Tibial nerve (tissue), 4 donors: ENCODE data around the gene TUBGCP2. TPM values are rescaled to one million over a fixed set of nuclear protein-coding genes. Genes with fewer than 3 reads are reported as not detected.

Source experiments
- DNase-seq, 2 donors: peaks; one replicate each; pipeline ENCODE4 v3.0.0-alpha.2; 2019; ENCODE audit warnings: low spot score in 2 of 2
- H3K27ac ChIP-seq, 4 donors: fragments of 200-600 bp; sonication (generic) in 3 of 4; one replicate each; pipeline ENCODE4 v1.5.1; 2017 to 2019; ENCODE audit warnings: mild to moderate bottlenecking in 1 of 4
- H3K27me3 ChIP-seq, 2 donors: fragments of 200-600 bp; sonication (generic) in 1 of 2; one replicate each; pipeline versions ENCODE4 v1.5.1 to v1.6.0; 2017 to 2019
- H3K36me3 ChIP-seq, 3 donors: fragments of 200-600 bp; sonication (generic); one replicate each; pipeline ENCODE4 v1.5.1; 2018 to 2019
- H3K4me1 ChIP-seq, 4 donors: fragments of 200-600 bp; sonication (generic) in 3 of 4; one replicate each; pipeline ENCODE4 v1.5.1; 2017 to 2019
- H3K4me3 ChIP-seq, 4 donors: fragments of 200-600 bp; sonication (generic) in 3 of 4; one replicate each; pipeline ENCODE4 v1.5.1; 2017 to 2019; ENCODE audit warnings: mild to moderate bottlenecking in 1 of 4, moderate library complexity in 1 of 4
- H3K9me3 ChIP-seq, 4 donors: fragments of 200-600 bp; sonication (generic) in 3 of 4; one replicate each; pipeline ENCODE4 v1.5.1; 2017 to 2019
- CTCF ChIP-seq, 5 experiments: fragments of 200-600 bp in 3 of 5; fragments of 450-650 bp in 2 of 5; sonication (generic) in 3 of 5; IDR thresholded peaks; one replicate each; pipeline ENCODE4 v1.5.1; 2016 to 2019; ENCODE audit warnings: antibody characterized with exemption in 5 of 5, mild to moderate bottlenecking in 3 of 5, moderate library complexity in 2 of 5
- EP300 ChIP-seq, 2 donors: sonication (generic); formaldehyde crosslinking; IDR thresholded peaks; one replicate each; pipeline ENCODE4 v1.6.1; 2017; ENCODE audit warnings: antibody characterized with exemption in 2 of 2, mild to moderate bottlenecking in 1 of 2
- POLR2A ChIP-seq, 2 donors: fragments of 450-650 bp; IDR thresholded peaks; one replicate each; pipeline ENCODE4 v1.6.1; 2017; ENCODE audit warnings: antibody characterized with exemption in 2 of 2, mild to moderate bottlenecking in 2 of 2, moderate library complexity in 2 of 2
- WGBS, 2 donors: methylation state at CpG; one replicate each; pipeline ENCODE4 v1.1.5; 2018; 5-methylcytosine and 5-hydroxymethylcytosine counted together
- total RNA-seq, 4 donors: library from RNA; depleted of rRNA; stranded (reverse); fragments of >200 nt; gene quantifications; one replicate each; pipeline ENCODE4 v1.1.0, GENCODE V29; 2016

TUBGCP2 gene
- total RNA-seq, 4 donors from 2014 or later: 35.8 to 73.5 (median 45.7) TPM

DNA sequence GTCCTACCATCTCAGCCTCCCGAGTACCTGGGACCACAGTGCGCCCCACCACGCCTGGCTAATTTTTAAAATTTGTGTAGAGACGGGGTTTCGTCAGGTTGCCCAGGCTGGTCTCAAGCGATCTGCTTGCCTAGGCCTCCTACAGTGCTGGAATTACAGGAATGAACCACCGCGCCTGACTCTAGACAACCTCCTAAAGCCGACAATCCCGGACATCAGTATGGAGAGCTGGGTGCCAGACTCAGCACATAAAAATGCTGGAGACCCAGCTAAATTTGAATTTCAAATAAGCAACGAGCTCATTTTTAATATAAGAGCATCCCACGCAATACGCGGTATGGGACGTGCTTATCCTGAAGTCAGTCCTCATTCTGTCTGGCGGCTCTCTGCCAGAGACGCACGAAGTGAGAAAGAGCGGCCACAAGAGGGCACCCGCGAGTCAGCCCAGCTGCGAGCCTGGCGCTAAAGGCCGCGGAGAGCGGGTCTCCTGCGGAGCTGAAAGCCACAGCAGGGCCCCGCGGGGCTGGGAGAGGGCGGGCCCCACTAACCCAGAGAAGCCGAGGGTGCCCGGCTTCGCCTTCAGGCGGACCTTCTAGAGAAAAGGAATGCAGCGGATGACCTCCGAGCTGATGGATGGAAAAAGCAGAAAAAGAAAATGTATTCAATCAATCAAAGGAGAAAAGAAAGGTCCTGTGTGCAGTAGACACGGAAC, 21.0 kb upstream of the TUBGCP2 start:
- H3K27me3 ChIP-seq: peaks cover 0 to 80% of the 10 kb centered on the region in 2 donors
- TF ChIP-seq POLR2A (IDR thresholded peaks at IDR 0.05) (no peak), CTCF (IDR thresholded peaks at IDR 0.05) (peak; percentile 87 to 97 (median 92)), EP300 (IDR thresholded peaks at IDR 0.05) (no peak)
- peak; percentile 68 to 77 for DNase-seq

DNA sequence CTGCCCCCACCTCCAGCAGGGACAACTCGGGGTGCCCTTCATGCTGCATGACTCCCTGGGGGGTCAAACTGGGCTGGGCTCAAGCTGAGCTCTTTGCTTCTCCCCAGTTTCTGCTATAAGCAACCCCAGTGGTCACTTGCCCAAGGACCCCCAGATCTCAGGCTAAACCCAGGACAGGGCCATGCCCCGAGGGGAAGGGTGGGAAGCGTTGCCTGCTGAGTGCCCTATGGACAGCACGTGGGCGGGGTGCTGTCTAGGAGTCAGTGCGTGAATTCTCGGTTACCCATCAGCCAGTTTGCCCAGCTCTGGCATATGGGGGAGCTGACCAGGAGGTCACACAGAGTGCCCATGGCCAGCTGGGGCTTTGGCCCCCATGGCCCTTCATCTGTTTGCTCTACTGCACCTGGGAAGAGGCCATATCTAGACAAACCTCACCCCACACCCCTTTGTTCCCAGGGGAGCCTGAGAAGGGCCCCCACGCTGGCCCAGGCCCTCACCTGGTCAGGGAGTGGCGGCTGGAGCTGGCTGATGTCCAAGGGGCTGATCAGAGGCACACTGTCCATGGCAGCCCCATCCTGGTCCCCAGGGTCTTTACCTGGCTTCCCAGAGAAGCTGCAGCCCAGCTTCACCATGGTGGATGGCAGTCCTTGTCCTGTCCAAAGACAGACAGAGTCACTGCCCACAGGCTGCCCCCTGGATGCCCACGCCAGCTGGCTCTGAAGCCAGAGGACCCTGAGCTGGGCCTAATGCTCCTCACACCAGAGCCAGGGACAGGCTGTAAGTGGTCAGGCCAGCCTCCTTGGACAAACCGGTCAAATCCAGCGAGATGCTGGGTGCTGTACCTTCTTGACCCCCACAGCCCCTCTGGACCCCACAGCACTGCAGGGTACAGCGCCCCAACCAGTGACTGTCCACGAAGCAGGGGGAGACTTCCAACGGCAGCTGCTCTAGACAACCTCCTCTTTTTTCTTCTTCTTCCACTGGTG, 20.0 kb upstream of the TUBGCP2 start:
- no peak overlapping the region for H3K27ac ChIP-seq
- 76 to 81% methylated on average over 12 to 13 of the region's 15 CpGs for WGBS, 2 donors
- peaks cover 0 to 85% of the 10 kb centered on the region in 2 donors for H3K27me3 ChIP-seq
- H3K9me3 ChIP-seq: no peaks in the 10 kb centered on the region
- H3K36me3 ChIP-seq: no peaks in the 10 kb centered on the region
- DNase-seq: no peak
- H3K4me1 ChIP-seq: peaks cover 0 to 39% (median 17%) of the 10 kb centered on the region in 4 donors
- TF ChIP-seq CTCF (IDR thresholded peaks at IDR 0.05) (no peak), EP300 (IDR thresholded peaks at IDR 0.05) (no peak), POLR2A (IDR thresholded peaks at IDR 0.05) (no peak)
- no peak overlapping the region for H3K4me3 ChIP-seq

More for the DNA sequence above, 21.0 kb upstream of the TUBGCP2 start:
- peaks cover 0 to 33% (median 17%) of the 10 kb centered on the region in 4 donors for H3K4me1 ChIP-seq
- no peaks in the 10 kb centered on the region for H3K9me3 ChIP-seq
- H3K27ac ChIP-seq: no peak overlapping the region
- WGBS, 2 donors: 7 to 8% methylated on average over 34 to 37 of the region's 37 CpGs
- no peaks in the 10 kb centered on the region for H3K36me3 ChIP-seq
- H3K4me3 ChIP-seq: peak overlapping the region in 2 of 4 donors; percentile 22 to 31

DNA sequence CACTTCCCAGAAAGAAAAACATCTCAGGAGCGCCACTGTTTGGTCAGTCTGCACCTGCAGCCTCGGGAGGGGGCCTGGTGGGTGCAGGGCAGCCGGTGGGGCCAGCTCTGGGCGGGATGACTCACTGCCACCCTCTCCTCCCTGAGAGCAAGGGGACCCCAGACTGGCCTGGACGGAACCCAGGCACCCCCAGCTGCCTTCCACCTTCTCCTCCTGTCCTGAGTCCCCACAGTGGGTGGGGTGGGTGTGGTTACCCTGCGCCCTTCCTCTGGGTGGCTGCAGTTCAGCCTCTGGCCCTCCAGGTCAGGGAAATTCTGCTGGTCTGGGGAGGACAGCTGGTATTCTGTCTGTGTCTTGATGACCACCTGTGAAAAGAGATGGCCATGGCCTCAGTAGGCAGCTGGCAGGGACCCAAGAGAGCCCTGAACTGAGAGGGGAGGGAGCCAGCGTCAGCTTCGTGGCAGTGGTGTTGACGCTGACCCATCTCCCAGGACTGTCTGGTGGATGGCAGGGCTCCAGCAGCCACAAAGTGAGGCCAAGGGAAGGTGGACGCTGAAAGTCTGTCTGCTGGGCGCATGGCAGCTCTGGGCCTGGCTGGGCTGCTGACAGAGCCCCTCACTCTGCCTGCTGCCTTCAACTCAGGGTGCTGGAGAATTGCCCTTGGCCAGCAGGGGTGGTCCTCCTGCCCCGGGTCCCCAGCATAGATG, 19.1 kb upstream of the TUBGCP2 start:
- H3K4me3 ChIP-seq: no peak overlapping the region
- no peaks in the 10 kb centered on the region for H3K9me3 ChIP-seq
- peaks cover 0 to 78% of the 10 kb centered on the region in 2 donors for H3K27me3 ChIP-seq
- H3K4me1 ChIP-seq: peaks cover 0 to 39% (median 17%) of the 10 kb centered on the region in 4 donors
- H3K27ac ChIP-seq: no peak overlapping the region
- H3K36me3 ChIP-seq: no peaks in the 10 kb centered on the region
- 43 to 57% methylated on average over 7 to 12 of the region's 12 CpGs for WGBS, 2 donors
- TF ChIP-seq POLR2A (IDR thresholded peaks at IDR 0.05) (no peak), EP300 (IDR thresholded peaks at IDR 0.05) (no peak), CTCF (IDR thresholded peaks at IDR 0.05) (no peak)
- DNase-seq: no peak

DNA sequence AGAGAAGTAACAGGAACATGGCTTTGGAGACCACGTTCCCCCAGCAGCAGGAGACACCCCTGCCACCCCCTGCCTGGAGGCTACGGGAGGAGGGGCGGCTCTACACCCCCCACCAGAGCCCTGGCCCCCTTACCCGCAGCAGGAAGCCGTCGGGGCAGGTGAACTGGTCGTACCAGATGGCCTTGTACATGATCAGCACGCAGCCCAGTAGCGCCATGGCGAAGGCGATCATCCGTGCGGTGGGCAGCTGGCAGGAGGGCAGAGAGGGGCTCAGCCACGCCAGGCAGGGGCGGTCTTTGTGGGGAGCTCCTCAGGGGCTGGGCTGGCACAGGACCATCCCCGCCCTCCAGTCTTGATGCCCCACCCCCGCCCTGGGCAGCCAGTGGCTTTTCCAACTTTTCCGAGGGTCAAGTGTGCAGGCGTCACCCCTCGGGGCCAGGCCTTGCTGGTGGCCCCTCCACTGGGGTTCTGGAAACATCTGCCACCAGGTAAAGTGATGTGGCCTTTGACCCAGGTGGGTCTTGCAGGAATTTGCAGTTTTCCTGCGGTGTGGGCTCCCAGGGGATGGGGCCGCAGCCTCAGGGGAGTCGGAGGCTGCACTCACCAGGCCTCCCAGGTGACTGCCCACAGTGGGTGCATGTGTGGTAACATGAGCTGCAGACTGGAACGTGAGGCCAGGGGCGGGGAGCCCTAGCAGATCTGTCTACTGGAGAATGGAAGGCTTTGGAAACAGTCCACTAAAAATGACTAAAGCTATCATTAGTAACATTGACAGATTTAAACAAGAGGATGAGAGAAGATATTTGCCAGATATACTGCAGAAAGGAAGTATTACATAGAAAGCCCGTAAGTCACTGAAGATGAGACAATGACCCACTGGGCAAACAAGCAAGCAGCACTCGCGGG, 18.3 kb upstream of the TUBGCP2 start:
- DNase-seq: no peak
- Histone ChIP-seq H3K27me3 (peaks cover 0 to 70% of the 10 kb centered on the region in 2 donors), H3K36me3 (no peaks in the 10 kb centered on the region), H3K4me1 (peaks cover 0 to 39% (median 17%) of the 10 kb centered on the region in 4 donors), H3K9me3 (no peaks in the 10 kb centered on the region), H3K27ac (no peak overlapping the region), H3K4me3 (no peak overlapping the region)
- TF ChIP-seq EP300 (IDR thresholded peaks at IDR 0.05) (no peak), CTCF (IDR thresholded peaks at IDR 0.05) (no peak)
- WGBS, 2 donors: 33 to 38% methylated on average over 24 to 28 of the region's 28 CpGs
